GM18526 (cell line): ENCODE results near the gene PYGL.

Source experiments
- POLR2A ChIP-seq: IDR thresholded peaks from 3 replicates; pipeline ENCODE4 v1.6.1; 2011; ENCODE audit not compliant: insufficient read length; ENCODE audit errors: extremely low read depth

Gene PYGL

GRCh38 chr14:50862036-50862570 lies 82.2 kb downstream of the PYGL start:
- TF ChIP-seq POLR2A: no peak

GRCh38 chr14:50860478-50861086 lies 83.7 kb downstream of the PYGL start:
- TF ChIP-seq POLR2A: no peak

- TF ChIP-seq POLR2A: no peak
Observed at GRCh38 chr14:50859296-50859624, 85.0 kb downstream of the PYGL start.

GRCh38 chr14:50856660-50857059 lies 87.6 kb downstream of the PYGL start:
- no peak for TF ChIP-seq POLR2A

- no peak for TF ChIP-seq POLR2A
Observed at GRCh38 chr14:50855558-50855957, 88.7 kb downstream of the PYGL start.
